Omental fat pad (tissue), 4 donors: ENCODE data around the gene HNRNPH3. TPM values are rescaled to one million over a fixed set of nuclear protein-coding genes. Genes with fewer than 3 reads are reported as not detected.

Experiments
- ATAC-seq: fragments of 150-250 bp; one replicate; pipeline ENCODE4 v1.9.1; 2016; ENCODE audit warnings: mild to moderate bottlenecking, moderate library complexity; ENCODE audit not compliant: low FRiP score
- DNase-seq: peaks from one replicate; pipeline ENCODE4 v3.0.0-alpha.2; 2019; ENCODE audit warnings: low spot score
- total RNA-seq, 4 donors: library from RNA; depleted of rRNA; stranded (reverse); fragments of >200 nt; gene quantifications; one replicate each; pipeline ENCODE4 v1.1.0, GENCODE V29; 2016
- TF ChIP-seq, protein P1 (sequence below), 3 donors: fragments of 450-650 bp; IDR thresholded peaks; one replicate each; pipeline ENCODE4 v1.5.1; 2016 to 2017; ENCODE audit warnings: antibody characterized with exemption in 3 of 3, mild to moderate bottlenecking in 3 of 3, moderate library complexity in 2 of 3

HNRNPH3 gene
- total RNA-seq, 4 donors from 2014 or later = 52.4 to 72.2 (median 63.2) TPM

DNA sequence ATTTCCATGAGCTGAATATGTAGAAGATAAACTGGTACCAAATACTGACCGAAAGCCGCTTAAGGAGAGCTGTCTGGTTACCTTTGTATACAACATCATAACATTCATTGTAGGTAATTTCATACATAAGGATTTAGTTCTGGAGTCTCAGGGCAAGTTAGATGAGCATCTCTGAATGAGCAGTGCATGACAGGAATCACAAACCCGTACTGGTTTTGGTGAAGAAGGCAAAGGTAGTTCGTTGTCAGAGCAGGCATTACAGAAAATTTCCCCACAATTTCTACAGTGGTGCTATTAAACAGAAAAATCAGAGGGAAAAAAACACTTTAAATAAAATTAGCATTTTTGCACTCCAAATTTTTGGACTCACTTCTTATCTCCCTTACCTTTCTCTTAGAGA is 13.8 kb downstream of the HNRNPH3 start:
- no peak for ATAC-seq
- DNase-seq = no peak
- TF ChIP-seq, protein P1, sequence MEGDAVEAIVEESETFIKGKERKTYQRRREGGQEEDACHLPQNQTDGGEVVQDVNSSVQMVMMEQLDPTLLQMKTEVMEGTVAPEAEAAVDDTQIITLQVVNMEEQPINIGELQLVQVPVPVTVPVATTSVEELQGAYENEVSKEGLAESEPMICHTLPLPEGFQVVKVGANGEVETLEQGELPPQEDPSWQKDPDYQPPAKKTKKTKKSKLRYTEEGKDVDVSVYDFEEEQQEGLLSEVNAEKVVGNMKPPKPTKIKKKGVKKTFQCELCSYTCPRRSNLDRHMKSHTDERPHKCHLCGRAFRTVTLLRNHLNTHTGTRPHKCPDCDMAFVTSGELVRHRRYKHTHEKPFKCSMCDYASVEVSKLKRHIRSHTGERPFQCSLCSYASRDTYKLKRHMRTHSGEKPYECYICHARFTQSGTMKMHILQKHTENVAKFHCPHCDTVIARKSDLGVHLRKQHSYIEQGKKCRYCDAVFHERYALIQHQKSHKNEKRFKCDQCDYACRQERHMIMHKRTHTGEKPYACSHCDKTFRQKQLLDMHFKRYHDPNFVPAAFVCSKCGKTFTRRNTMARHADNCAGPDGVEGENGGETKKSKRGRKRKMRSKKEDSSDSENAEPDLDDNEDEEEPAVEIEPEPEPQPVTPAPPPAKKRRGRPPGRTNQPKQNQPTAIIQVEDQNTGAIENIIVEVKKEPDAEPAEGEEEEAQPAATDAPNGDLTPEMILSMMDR (IDR thresholded peaks at IDR 0.05) = no peak

GRCh38 chr10:68346774-68347173 is 14.9 kb downstream of the HNRNPH3 start:
- DNase-seq (no peak), ATAC-seq (no peak)
- TF ChIP-seq, protein P1 (IDR thresholded peaks at IDR 0.05) = no peak

- TF ChIP-seq, protein P1 (IDR thresholded peaks at IDR 0.05) = no peak
- DNase-seq = no peak
- ATAC-seq = no peak
These were observed 16.4 kb downstream of the HNRNPH3 start for GRCh38 chr10:68348265-68348741.

DNA sequence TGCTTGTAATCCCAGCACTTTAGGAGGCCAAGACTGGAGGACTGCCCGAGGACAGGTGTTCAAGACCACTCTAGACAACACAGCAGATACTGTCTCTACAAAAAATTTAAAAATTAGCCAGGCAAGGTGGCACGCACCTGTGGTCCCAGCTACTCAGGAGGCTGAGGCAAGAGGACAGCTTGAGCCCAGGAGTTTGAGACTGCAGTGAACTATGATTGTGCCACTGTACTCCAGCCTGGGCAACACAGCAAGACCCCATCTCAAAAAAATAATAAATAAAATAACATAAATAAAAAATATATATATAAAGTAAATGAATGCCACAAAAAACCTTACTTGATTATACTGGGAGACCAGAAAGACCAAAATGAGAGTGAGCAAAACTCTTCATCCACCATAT is 21.7 kb downstream of the HNRNPH3 start:
- ATAC-seq (no peak), DNase-seq (no peak)
- TF ChIP-seq, protein P1 (IDR thresholded peaks at IDR 0.05) = no peak

DNA sequence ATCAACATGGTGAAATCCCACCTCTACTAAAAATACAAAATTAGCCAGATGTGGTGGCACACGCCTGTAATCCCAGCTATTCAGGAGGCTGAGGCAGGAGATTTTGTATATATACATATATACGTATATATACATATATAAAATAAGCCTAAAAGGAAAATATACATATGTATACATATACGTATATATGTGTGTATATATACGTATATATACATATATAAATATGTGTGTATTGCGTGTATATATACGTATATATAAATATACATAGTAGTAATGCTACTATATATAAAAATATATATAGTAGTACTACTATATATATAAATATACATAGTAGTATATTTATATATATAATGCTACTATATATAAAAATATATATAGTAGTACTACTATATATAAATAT is 27.3 kb downstream of the HNRNPH3 start:
- no peak for ATAC-seq
- TF ChIP-seq, protein P1 (IDR thresholded peaks at IDR 0.05) = no peak
- no peak for DNase-seq

- TF ChIP-seq, protein P1 (IDR thresholded peaks at IDR 0.05) = no peak
- DNase-seq = no peak
These were observed 30.7 kb downstream of the HNRNPH3 start for GRCh38 chr10:68362590-68362989.

DNA sequence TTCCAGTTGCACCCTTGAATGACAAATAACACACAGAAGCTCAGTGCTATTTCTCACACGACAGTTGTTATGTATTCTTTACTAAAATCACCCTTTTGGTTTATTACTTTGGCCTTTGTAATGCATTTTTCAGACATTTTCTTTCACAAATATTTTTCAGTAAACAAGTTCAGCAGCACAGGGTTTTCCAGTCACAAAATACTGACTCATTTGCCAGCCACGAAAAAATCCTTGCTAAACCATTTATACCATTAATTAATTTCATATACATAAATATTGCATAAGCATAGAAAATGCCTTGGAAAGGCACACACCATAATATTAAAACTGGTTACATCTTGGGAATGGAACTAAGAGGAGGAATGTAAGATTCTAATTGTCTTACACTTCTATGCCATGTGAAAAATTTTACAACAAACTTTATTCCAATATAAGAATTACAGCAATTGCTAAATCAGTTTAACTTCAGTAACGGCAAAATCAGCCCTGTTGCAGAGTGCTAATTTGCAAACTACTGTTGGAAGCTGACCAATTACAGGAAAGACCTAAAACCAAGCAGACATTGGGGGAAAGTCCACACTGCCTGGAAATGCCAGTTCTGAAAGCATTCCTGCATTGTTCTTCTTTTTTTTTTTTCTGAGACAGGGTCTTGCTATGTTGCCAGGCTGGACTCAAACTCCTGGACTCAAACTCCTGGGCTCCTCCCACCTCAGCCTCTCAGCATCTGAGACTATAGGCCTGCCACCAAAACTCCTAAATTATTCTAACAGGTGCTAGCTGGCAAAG is 32.4 kb downstream of the HNRNPH3 start:
- no peak for DNase-seq
- no peak for ATAC-seq
- TF ChIP-seq, protein P1 (IDR thresholded peaks at IDR 0.05) = no peak

More at GRCh38 chr10:68362590-68362989, 30.7 kb downstream of the HNRNPH3 start:
- no peak for ATAC-seq
